DND-41 (cell line): ENCODE measurements around the gene EIF2B2.

ENCODE experiments used
- CTCF ChIP-seq: IDR thresholded peaks from 2 replicates; pipeline ENCODE4 v1.5.1; 2012; ENCODE audit warnings: borderline replicate concordance, low read length, moderate library complexity, mild to moderate bottlenecking; ENCODE audit not compliant: poor library complexity, severe bottlenecking; ENCODE audit errors: extremely low read depth
- EZH2 ChIP-seq: IDR thresholded peaks from 3 replicates; pipeline ENCODE4 v1.6.1; 2012; ENCODE audit warnings: borderline replicate concordance, low read depth, mild to moderate bottlenecking, moderate library complexity, low read length, inconsistent platforms; ENCODE audit not compliant: severe bottlenecking

- TF ChIP-seq CTCF (peak; percentile 2), EZH2 (no peak)
Observed at GRCh38 chr14:75050852-75051555, 48.3 kb downstream of the EIF2B2 start, which contains the start of gene MLH3.
